Activated effector memory CD4-positive, alpha-beta T cell treated with Interleukin-2 at 50 U/mL for 16 hours (primary cell): ENCODE data around the gene GNB1L.
A peak's percentile ranks its signal among the peaks of the same experiment; 100 is the strongest.

Experiments
- DNase-seq: peaks from one replicate; pipeline ENCODE4 v3.0.0-alpha.2; 2020

GNB1L gene

GRCh38 chr22:19875531-19876313, 21.0 kb upstream of the GNB1L start:
- DNase-seq = no peak

GRCh38 chr22:19875061-19875530, 20.4 kb upstream of the GNB1L start:
- DNase-seq = no peak

- peak; percentile 48 for DNase-seq
These were observed 19.8 kb upstream of the GNB1L start for GRCh38 chr22:19874307-19875060.

GRCh38 chr22:19873960-19874306, 19.3 kb upstream of the GNB1L start:
- DNase-seq = no peak

- no peak for DNase-seq
These were observed 18.7 kb upstream of the GNB1L start for GRCh38 chr22:19873138-19873959.

- no peak for DNase-seq
These were observed 18.1 kb upstream of the GNB1L start for GRCh38 chr22:19872779-19873137.

GRCh38 chr22:19871845-19872778, 17.4 kb upstream of the GNB1L start:
- DNase-seq = no peak

- DNase-seq = no peak
These were observed 16.6 kb upstream of the GNB1L start for GRCh38 chr22:19871023-19871844.

GRCh38 chr22:19870153-19871022, 15.7 kb upstream of the GNB1L start:
- DNase-seq = no peak

- no peak for DNase-seq
These were observed 15.0 kb upstream of the GNB1L start for GRCh38 chr22:19869497-19870152.

- no peak for DNase-seq
These were observed 14.2 kb upstream of the GNB1L start for GRCh38 chr22:19868773-19869471.

GRCh38 chr22:19868333-19868732, 13.7 kb upstream of the GNB1L start:
- no peak for DNase-seq

GRCh38 chr22:19867617-19868016, 12.9 kb upstream of the GNB1L start:
- no peak for DNase-seq

GRCh38 chr22:19866665-19867009, 12.0 kb upstream of the GNB1L start:
- no peak for DNase-seq

GRCh38 chr22:19865141-19865829, 10.6 kb upstream of the GNB1L start:
- no peak for DNase-seq

- no peak for DNase-seq
These were observed 9.9 kb upstream of the GNB1L start for GRCh38 chr22:19864538-19865106.

- no peak for DNase-seq
These were observed 8.9 kb upstream of the GNB1L start for GRCh38 chr22:19863571-19863970.

GRCh38 chr22:19862619-19863246, 8.1 kb upstream of the GNB1L start:
- DNase-seq = no peak
